GM21737 (cell line): Measurements from ENCODE around the gene RIC1.
"Not testable (repeated sequence)": the region's sequence is repeated elsewhere in the genome, so short reads cannot be mapped to it uniquely, and the experiment has no call there.

ENCODE experiments used
- ATAC-seq: cut with Tn5 transposase; IDR thresholded peaks from one replicate; pipeline ENCODE4 v1.9.1; 2021; ENCODE audit warnings: mild to moderate bottlenecking, moderate library complexity; ENCODE audit not compliant: unreplicated experiment

RIC1 gene

GRCh38 chr9:5667391-5667790 is 38.5 kb downstream of the RIC1 start:
- no peak for ATAC-seq

- no peak for ATAC-seq
These were observed 41.2 kb downstream of the RIC1 start for GRCh38 chr9:5670079-5670478.

- ATAC-seq: no peak
These were observed 42.9 kb downstream of the RIC1 start for GRCh38 chr9:5671711-5672353.

GRCh38 chr9:5675046-5675445 is 46.1 kb downstream of the RIC1 start:
- ATAC-seq: not testable (repeated sequence)

- ATAC-seq: not testable (repeated sequence)
These were observed 54.7 kb downstream of the RIC1 start for GRCh38 chr9:5683591-5683990.

- no peak for ATAC-seq
These were observed 55.2 kb downstream of the RIC1 start for GRCh38 chr9:5684101-5684500.

GRCh38 chr9:5688109-5688508 is 59.2 kb downstream of the RIC1 start:
- ATAC-seq: no peak

- ATAC-seq: no peak
These were observed 61.4 kb downstream of the RIC1 start for GRCh38 chr9:5690278-5690677.

- no peak for ATAC-seq
These were observed 67.0 kb downstream of the RIC1 start for GRCh38 chr9:5695860-5696259.

GRCh38 chr9:5696884-5697283 is 68.0 kb downstream of the RIC1 start:
- no peak for ATAC-seq

GRCh38 chr9:5698004-5698403 is 69.1 kb downstream of the RIC1 start:
- ATAC-seq: no peak

- no peak for ATAC-seq
These were observed 70.1 kb downstream of the RIC1 start for GRCh38 chr9:5698810-5699556.

GRCh38 chr9:5708414-5708813 is 79.5 kb downstream of the RIC1 start:
- ATAC-seq: no peak

- ATAC-seq: no peak
These were observed 83.9 kb downstream of the RIC1 start for GRCh38 chr9:5712651-5713390.

GRCh38 chr9:5714501-5715401 is 85.8 kb downstream of the RIC1 start:
- no peak for ATAC-seq

- ATAC-seq: no peak
These were observed 86.7 kb downstream of the RIC1 start for GRCh38 chr9:5715548-5716127.

GRCh38 chr9:5717434-5717833 is 88.5 kb downstream of the RIC1 start:
- ATAC-seq: not testable (repeated sequence)

GRCh38 chr9:5718296-5719032 is 89.6 kb downstream of the RIC1 start:
- ATAC-seq: no peak

GRCh38 chr9:5719100-5719926 is 90.4 kb downstream of the RIC1 start:
- ATAC-seq: no peak
